ENCODE data around the gene RAB20. TPM values are rescaled to one million over a fixed set of nuclear protein-coding genes. Genes with fewer than 3 reads are reported as not detected.

Gene RAB20
- total RNA-seq, 1 donor from 2014 or later: 51.3 TPM

- ATAC-seq (no peak), DNase-seq (no peak)
- Histone ChIP-seq H3K27me3 (ENCODE audit: low read depth) (no peaks in the 10 kb centered on the region), H3K36me3 (peaks cover 17% of the 10 kb centered on the region), H3K9me3 (no peaks in the 10 kb centered on the region), H3K4me1 (peaks cover 28% of the 10 kb centered on the region), H3K4me3 (no peak overlapping the region), H3K27ac (no peak overlapping the region)
- intact Hi-C loops (cut with DNase I): no loop called here
- TF ChIP-seq CTCF (IDR thresholded peaks at IDR 0.05): no peak
These were observed 8.8 kb downstream of the RAB20 start for GRCh38 chr13:110552767-110553166.

- Histone ChIP-seq H3K4me3 (no peak overlapping the region), H3K36me3 (peaks cover 9% of the 10 kb centered on the region), H3K4me1 (peaks cover 29% of the 10 kb centered on the region), H3K27me3 (ENCODE audit: low read depth) (no peaks in the 10 kb centered on the region), H3K27ac (no peak overlapping the region), H3K9me3 (no peaks in the 10 kb centered on the region)
- no peak for TF ChIP-seq CTCF (IDR thresholded peaks at IDR 0.05)
- DNase-seq: no peak
- ATAC-seq: no peak
- intact Hi-C loops (cut with DNase I): no loop called here
These were observed 10.2 kb downstream of the RAB20 start for GRCh38 chr13:110551284-110551683.

GRCh38 chr13:110549795-110550160 is 11.7 kb downstream of the RAB20 start:
- no peaks in the 10 kb centered on the region for H3K9me3 ChIP-seq
- TF ChIP-seq CTCF (IDR thresholded peaks at IDR 0.05): no peak
- intact Hi-C loops (cut with DNase I): no loop called here
- ATAC-seq (no peak), DNase-seq (no peak)
- no peaks in the 10 kb centered on the region for H3K27me3 ChIP-seq (ENCODE audit: low read depth)
- no peak overlapping the region for H3K27ac ChIP-seq
- H3K36me3 ChIP-seq: peaks cover 9% of the 10 kb centered on the region
- H3K4me1 ChIP-seq: peaks cover 24% of the 10 kb centered on the region
- no peak overlapping the region for H3K4me3 ChIP-seq

- Histone ChIP-seq H3K9me3 (no peaks in the 10 kb centered on the region), H3K27ac (no peak overlapping the region), H3K4me3 (no peak overlapping the region), H3K27me3 (ENCODE audit: low read depth) (no peaks in the 10 kb centered on the region), H3K36me3 (peaks cover 9% of the 10 kb centered on the region), H3K4me1 (peaks cover 24% of the 10 kb centered on the region)
- TF ChIP-seq CTCF (IDR thresholded peaks at IDR 0.05): no peak
- ATAC-seq (no peak), DNase-seq (no peak)
- intact Hi-C loops (cut with DNase I): no loop called here
These were observed 12.4 kb downstream of the RAB20 start for GRCh38 chr13:110548891-110549794.

GRCh38 chr13:110546926-110547325 is 14.6 kb downstream of the RAB20 start:
- H3K27ac ChIP-seq: peak overlapping the region; percentile 38
- H3K4me1 ChIP-seq: peaks cover 32% of the 10 kb centered on the region
- intact Hi-C loops (cut with DNase I): no loop called here
- ATAC-seq (peak; percentile 90 to 94), DNase-seq (peak; percentile 88)
- TF ChIP-seq CTCF (IDR thresholded peaks at IDR 0.05): no peak
- peaks cover 9% of the 10 kb centered on the region for H3K36me3 ChIP-seq
- H3K9me3 ChIP-seq: no peaks in the 10 kb centered on the region
- H3K4me3 ChIP-seq: no peak overlapping the region
- no peaks in the 10 kb centered on the region for H3K27me3 ChIP-seq (ENCODE audit: low read depth)
